NCI-H2107 treated with DMSO at 0.1 percent for 48 hours (cell line): Measurements from ENCODE around the gene HSPA4L.

Experiments
- DNase-seq: peaks from one replicate; lab custom pipeline; 2025; ENCODE audit not compliant: unreplicated experiment; lab: John Stamatoyannopoulos, UW

Gene HSPA4L

GRCh38 chr4:127856813-127857447, 74.8 kb downstream of the HSPA4L start:
- DNase-seq: no peak

GRCh38 chr4:127857641-127858040, 75.5 kb downstream of the HSPA4L start:
- no peak for DNase-seq

- DNase-seq: no peak
These were observed 86.1 kb downstream of the HSPA4L start for GRCh38 chr4:127868196-127868595.

DNA sequence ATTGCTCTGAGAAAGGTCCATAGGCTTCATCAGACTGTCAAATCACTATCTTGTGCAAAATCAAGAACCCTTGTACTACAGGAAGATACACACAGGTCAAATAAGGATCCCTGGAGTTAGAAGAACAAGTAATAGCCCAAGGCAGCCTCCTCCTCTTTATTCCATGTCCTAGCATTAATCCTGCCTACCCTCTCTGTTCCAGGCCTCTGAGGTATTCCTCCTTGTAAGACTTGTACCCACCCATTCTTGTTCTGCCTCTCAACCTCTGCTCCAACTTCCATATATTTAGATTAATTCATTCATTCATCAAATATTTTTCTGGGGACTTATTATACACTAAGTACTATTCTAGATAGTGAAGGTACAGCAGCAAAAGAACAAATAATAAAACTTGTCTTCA, 88.2 kb downstream of the HSPA4L start:
- DNase-seq: no peak

- no peak for DNase-seq
These were observed 88.6 kb downstream of the HSPA4L start for GRCh38 chr4:127870688-127871087.

- DNase-seq: no peak
These were observed 93.7 kb downstream of the HSPA4L start for GRCh38 chr4:127875791-127876190.

DNA sequence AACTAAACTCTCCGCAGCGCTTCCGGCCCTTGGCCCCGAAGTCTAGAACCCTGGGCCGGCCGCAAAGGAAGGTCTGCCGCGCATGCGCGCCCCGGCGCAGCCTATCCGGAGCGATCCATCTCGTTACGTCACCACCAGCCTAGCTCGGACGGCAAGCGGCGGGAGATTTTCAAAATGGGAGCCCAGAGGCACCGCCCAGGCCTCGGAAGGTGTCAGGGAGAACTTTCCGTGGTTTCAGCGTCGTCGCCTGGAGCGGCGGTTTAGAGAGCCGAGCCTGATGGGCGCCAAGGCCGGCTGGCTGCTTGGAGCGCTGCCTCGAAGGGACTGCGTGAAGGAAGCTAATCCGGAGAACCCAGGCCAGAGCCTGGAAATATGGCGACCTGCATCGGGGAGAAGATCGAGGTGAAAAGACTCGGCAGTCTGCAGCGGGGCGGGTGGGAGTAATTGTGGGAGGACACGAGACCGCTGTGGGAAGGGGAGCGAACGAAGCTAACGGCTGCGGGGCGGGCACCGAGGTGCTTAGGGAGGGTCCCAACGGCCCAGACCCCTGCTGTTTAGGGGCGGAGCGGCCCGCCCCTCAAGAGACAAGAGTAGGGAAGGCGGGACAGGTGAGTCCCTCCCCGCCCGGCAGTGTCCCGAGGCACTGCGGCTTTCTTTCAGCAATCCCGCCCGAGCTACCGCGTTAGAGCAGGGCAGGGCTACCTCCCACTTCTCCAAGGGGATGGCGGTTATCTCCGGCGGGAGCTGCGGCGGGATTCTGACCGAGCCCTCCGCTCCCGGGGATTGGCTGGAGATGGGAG, 98.8 kb downstream of the HSPA4L start, which contains the start of gene PLK4:
Gene PLK4 (plus strand): TSS at position 131 of the 800 bp plus-strand sequence. CDS start 242 bp downstream, at position 373.
- DNase-seq: peak; percentile 58

DNA sequence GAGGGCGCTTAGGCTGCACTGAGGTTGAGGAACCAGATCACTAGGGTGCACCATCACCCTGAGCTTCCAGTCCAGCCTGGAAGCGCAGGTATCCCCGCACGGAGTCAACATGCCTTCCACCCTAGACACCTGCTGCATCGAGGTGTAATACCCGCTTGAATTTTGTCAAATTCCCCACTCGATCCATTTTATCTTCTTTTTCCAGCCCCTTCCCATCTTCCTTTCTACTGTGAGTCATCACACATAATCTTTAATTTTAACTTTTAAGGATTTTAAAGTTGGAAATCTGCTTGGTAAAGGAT, 99.4 kb downstream of the HSPA4L start:
- DNase-seq: no peak

- no peak for DNase-seq
These were observed 106.4 kb downstream of the HSPA4L start for GRCh38 chr4:127888559-127888958.

DNA sequence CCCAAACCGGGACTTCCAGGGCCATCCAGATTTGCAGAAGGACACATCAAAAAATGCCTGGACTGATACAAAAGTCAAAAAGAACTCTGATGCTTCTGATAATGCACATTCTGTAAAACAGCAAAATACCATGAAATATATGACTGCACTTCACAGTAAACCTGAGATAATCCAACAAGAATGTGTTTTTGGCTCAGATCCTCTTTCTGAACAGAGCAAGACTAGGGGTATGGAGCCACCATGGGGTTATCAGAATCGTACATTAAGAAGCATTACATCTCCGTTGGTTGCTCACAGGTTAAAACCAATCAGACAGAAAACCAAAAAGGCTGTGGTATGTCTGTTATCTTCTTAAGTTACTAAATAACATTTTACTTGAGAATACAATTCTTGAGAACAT, 107.8 kb downstream of the HSPA4L start:
- no peak for DNase-seq
